Neuron (in vitro differentiated cells): Measurements from ENCODE around the gene TGFBR3L.
"Not testable (repeated sequence)": the region's sequence is repeated elsewhere in the genome, so short reads cannot be mapped to it uniquely, and the experiment has no call there.

ENCODE experiments used
- H2AFZ ChIP-seq: one replicate; pipeline ENCODE4 v1.6.1; 2013; ENCODE audit warnings: low read depth, mild to moderate bottlenecking, inconsistent platforms, low read length, moderate library complexity
- H3K27me3 ChIP-seq: one replicate; pipeline ENCODE4 v1.6.1; 2013; ENCODE audit warnings: low read length; ENCODE audit not compliant: insufficient read depth
- H3K36me3 ChIP-seq: one replicate; pipeline ENCODE4 v1.6.1; 2013; ENCODE audit warnings: low read length; ENCODE audit not compliant: insufficient read depth
- H3K4me1 ChIP-seq: one replicate; pipeline ENCODE4 v1.6.1; 2013; ENCODE audit warnings: low read length; ENCODE audit not compliant: insufficient read depth
- H3K4me3 ChIP-seq: 2 replicates; pipeline ENCODE4 v1.5.1; 2013; ENCODE audit warnings: mild to moderate bottlenecking, low read length, moderate library complexity
- H3K9me3 ChIP-seq: one replicate; pipeline ENCODE4 v1.6.1; 2013; ENCODE audit warnings: low read length

TGFBR3L gene

GRCh38 chr19:7934766-7935165, 20.1 kb downstream of the TGFBR3L start:
- H3K9me3 ChIP-seq = no peaks in the 10 kb centered on the region
- H3K27me3 ChIP-seq = no peaks in the 10 kb centered on the region
- peaks cover 78% of the 10 kb centered on the region for H3K36me3 ChIP-seq
- no peak overlapping the region for H3K4me3 ChIP-seq
- H3K4me1 ChIP-seq = no peaks in the 10 kb centered on the region
- no peak overlapping the region for H2AFZ ChIP-seq

DNA sequence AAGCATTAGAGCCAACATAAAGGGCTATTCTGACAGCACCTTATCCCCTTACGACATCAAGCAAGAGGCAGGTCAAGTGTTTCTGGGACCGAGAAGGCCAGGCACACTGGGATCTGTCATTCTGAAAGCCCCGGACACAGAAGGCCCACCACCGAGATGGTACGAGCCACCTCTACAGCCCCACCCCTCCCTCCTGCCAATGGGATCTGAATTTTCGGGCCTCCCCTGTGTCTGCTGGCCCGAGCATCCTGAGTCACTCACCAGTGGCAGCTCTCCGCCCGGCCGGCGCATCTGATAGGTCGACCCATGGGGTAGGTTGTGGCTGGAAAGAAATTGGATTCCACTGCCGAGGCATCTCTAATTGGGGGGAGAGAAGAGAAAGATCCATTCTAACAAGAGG, 26.2 kb downstream of the TGFBR3L start:
- H2AFZ ChIP-seq = no peak overlapping the region
- H3K36me3 ChIP-seq = peaks cover 39% of the 10 kb centered on the region
- H3K4me1 ChIP-seq = peaks cover 6% of the 10 kb centered on the region
- H3K4me3 ChIP-seq = no peak overlapping the region
- H3K9me3 ChIP-seq = no peaks in the 10 kb centered on the region
- H3K27me3 ChIP-seq = no peaks in the 10 kb centered on the region

- Histone ChIP-seq H3K9me3 (no peaks in the 10 kb centered on the region), H3K36me3 (peaks cover 30% of the 10 kb centered on the region), H2AFZ (no peak overlapping the region), H3K27me3 (no peaks in the 10 kb centered on the region), H3K4me3 (peak overlapping the region; percentile 91), H3K4me1 (peaks cover 6% of the 10 kb centered on the region)
Observed at GRCh38 chr19:7941895-7942596, 27.4 kb downstream of the TGFBR3L start.

DNA sequence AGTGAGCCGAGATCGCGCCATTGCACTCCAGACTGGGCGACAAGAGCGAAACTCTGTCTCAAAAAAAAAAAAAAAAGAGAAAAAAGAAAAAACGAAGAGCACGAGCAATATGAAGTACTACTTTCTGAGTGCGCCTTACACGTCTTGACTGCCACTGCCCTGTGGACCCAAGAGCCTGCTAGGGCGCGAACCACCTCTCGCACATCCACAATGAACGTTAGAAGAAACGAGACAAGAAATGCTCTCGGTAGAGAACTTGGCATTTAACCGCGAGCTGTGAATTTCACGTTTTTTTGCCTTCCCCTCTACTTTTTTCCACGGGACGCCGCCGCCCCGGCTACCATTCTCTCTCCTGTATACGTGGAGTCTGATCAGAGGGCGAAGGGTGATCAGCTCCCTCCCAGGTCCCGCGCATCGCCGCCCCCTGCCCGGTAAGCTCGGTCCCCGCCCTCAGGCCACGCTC, 28.4 kb downstream of the TGFBR3L start:
- H2AFZ ChIP-seq = peak overlapping the region; percentile 68
- H3K36me3 ChIP-seq = peaks cover 24% of the 10 kb centered on the region
- H3K27me3 ChIP-seq = no peaks in the 10 kb centered on the region
- peaks cover 6% of the 10 kb centered on the region for H3K4me1 ChIP-seq
- H3K9me3 ChIP-seq = peaks cover 1% of the 10 kb centered on the region
- H3K4me3 ChIP-seq = peak overlapping the region; percentile 91

DNA sequence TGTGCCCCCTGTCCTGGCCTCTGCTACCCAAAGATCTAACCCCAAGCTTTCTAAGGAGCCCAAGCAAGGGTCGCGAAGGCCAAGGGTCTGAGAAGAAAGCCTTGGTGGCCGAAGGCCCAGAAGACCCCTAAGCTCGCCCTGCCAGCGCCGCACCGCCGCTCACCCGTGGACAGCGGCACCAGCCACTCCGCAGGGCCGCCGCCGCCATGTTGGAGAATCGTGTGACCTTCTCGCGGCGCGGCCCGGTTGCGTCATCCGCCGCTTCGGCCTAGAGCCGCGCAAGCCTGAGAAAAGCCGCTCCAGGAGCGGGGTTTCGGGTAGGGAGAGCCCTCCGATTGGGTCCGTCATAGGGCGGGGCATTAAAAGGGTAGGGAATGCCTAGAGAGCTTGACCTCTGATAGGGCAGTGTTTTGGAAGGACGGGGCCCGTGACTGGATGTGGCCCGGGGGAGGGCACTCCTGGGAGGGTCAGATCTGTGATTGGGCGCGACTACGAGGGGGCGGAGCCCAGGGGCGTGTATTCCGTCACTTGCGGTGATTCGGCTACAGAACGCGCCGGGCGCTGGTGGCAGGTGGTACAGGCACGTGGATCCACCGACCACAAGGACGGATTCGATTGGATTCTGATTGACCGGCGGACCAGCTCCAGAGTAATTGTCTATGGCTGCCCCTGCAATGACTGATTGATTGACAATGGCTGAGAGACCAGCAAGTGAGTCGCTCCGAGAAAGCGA, 29.0 kb downstream of the TGFBR3L start, which contains the start of gene TIMM44:
TSS of gene TIMM44 (minus strand) at position 223 of the 733 bp plus-strand sequence. CDS start at position 208, 15 bp downstream.
- H3K4me3 ChIP-seq = peak within 1 kb of the TSS; percentile 91
- peaks cover 21% of the 10 kb centered on the region for H3K36me3 ChIP-seq
- peak within 1 kb of the TSS; percentile 68 for H2AFZ ChIP-seq
- peaks cover 1% of the 10 kb centered on the region for H3K9me3 ChIP-seq
- no peaks in the 10 kb centered on the region for H3K27me3 ChIP-seq
- H3K4me1 ChIP-seq = peaks cover 6% of the 10 kb centered on the region

GRCh38 chr19:7944177-7944761, 29.6 kb downstream of the TGFBR3L start:
- H3K4me1 ChIP-seq = peaks cover 6% of the 10 kb centered on the region
- H3K4me3 ChIP-seq = peak overlapping the region; percentile 91

GRCh38 chr19:7947939-7948338, 33.3 kb downstream of the TGFBR3L start:
- no peaks in the 10 kb centered on the region for H3K4me1 ChIP-seq
- no peak overlapping the region for H2AFZ ChIP-seq
- no peaks in the 10 kb centered on the region for H3K36me3 ChIP-seq
- no peaks in the 10 kb centered on the region for H3K27me3 ChIP-seq
- peaks cover 1% of the 10 kb centered on the region for H3K9me3 ChIP-seq
- H3K4me3 ChIP-seq = no peak overlapping the region

More at GRCh38 chr19:7944177-7944761, 29.6 kb downstream of the TGFBR3L start:
- peaks cover 1% of the 10 kb centered on the region for H3K9me3 ChIP-seq
- peaks cover 16% of the 10 kb centered on the region for H3K36me3 ChIP-seq
- H3K27me3 ChIP-seq = no peaks in the 10 kb centered on the region
- H2AFZ ChIP-seq = peak overlapping the region; percentile 40

DNA sequence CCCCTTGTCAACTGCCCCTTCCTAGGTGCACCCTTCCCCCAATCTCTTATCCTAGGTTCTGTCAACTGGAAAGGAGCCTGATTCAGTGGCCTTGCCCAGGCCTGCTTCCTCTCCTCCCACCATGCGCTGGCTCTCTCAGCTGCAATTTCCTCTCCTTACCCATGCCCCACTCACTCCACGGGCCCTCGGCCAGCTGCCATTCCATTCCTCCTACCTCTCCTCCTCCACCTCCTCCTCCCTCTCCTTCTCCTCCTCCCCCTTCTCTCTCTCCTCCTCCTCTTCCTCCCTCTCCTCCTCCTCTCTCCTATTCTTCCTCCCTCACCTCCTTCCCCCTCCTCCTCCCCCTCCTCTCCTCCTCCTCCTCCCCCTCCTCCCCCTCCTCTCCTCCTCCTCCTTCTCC, 38.4 kb downstream of the TGFBR3L start:
- Histone ChIP-seq H2AFZ (no peak overlapping the region), H3K4me3 (no peak overlapping the region), H3K9me3 (no peaks in the 10 kb centered on the region), H3K27me3 (no peaks in the 10 kb centered on the region), H3K4me1 (no peaks in the 10 kb centered on the region), H3K36me3 (no peaks in the 10 kb centered on the region)

DNA sequence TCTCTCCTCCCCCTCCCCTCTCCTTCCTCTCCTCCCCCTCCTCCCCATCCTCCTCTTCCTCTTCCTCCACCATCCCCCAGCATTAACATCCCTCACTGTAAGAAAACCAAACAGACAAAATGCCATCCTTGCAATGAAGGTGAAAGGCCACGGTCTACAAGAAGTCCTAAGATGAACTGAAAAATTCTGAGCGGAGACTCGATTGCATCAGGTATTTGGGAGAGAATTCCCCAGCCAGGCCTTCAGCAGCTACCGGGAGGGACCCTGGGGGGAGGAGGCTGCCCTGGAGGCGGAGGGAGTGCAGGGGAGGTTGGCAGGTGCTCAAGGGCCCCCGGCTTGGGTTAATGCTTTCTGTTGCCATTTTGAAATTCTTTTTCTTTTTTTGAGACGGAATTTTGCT, 38.9 kb downstream of the TGFBR3L start:
- Histone ChIP-seq H3K4me3 (no peak overlapping the region), H3K27me3 (no peaks in the 10 kb centered on the region), H2AFZ (no peak overlapping the region), H3K4me1 (no peaks in the 10 kb centered on the region), H3K9me3 (no peaks in the 10 kb centered on the region), H3K36me3 (peaks cover 3% of the 10 kb centered on the region)

- H3K9me3 ChIP-seq = no peaks in the 10 kb centered on the region
- H3K4me1 ChIP-seq = no peaks in the 10 kb centered on the region
- no peaks in the 10 kb centered on the region for H3K27me3 ChIP-seq
- no peak overlapping the region for H2AFZ ChIP-seq
- peaks cover 14% of the 10 kb centered on the region for H3K36me3 ChIP-seq
- no peak overlapping the region for H3K4me3 ChIP-seq
Observed at GRCh38 chr19:7955696-7956095, 41.1 kb downstream of the TGFBR3L start.

DNA sequence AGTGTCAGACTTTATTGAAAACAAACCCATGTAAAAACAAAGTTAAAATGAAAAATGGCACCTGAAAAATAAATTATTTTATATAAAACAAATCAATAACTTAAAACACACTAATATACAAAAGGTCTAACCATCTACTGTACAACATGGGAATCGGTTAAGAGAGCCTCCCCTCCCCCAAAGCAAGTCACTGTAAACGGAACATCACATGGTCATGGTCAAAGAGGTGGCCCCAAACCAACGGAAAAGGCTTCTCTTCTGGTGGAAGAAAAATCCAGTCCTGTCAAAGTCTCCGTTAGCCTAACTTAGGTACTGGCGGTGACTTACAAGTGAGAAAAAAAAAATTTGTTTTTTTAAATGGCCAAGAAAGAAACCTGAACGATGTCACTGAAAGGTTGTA, 44.6 kb downstream of the TGFBR3L start:
- H2AFZ ChIP-seq = no peak overlapping the region
- H3K4me3 ChIP-seq = no peak overlapping the region
- no peaks in the 10 kb centered on the region for H3K9me3 ChIP-seq
- H3K4me1 ChIP-seq = no peaks in the 10 kb centered on the region
- peaks cover 47% of the 10 kb centered on the region for H3K36me3 ChIP-seq
- H3K27me3 ChIP-seq = no peaks in the 10 kb centered on the region

- H3K36me3 ChIP-seq = peaks cover 64% of the 10 kb centered on the region
- not testable (repeated sequence) for H2AFZ ChIP-seq, H3K4me1 ChIP-seq, H3K27me3 ChIP-seq, H3K9me3 ChIP-seq, H3K4me3 ChIP-seq
Observed at GRCh38 chr19:7961082-7961481, 46.5 kb downstream of the TGFBR3L start.

DNA sequence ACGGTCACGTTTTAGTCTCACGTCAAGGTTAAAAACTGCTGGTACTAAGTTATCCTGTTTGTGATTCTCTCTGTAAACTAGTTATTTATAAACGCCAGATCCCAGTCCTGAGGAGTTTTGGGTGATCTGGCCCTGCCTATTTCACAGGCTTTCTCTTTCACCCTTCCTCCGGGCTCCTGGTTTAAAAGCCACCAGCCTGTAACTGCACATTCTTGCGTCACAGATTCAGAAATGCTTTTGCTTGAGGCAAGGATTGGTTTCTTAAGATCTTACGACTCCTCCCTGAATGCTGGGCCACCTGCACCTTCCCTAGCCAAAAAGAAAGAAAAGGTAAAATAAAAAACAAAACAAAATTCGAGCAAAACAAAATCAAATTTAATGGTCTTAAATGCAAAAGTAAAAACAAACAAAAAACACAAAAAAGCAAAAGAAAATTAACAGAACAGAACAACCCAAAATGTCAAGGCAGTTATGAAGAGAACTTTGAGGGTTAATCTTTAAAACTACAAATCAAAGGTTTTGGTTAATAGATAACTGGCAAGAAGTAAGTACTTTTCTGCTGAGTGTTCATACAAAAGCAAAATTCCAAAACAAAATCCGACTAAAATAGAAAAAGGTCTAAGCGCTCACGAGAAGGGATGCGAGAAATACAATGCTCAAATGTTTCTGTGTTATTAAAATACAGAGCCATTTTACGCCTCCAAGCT, 47.4 kb downstream of the TGFBR3L start:
- H2AFZ ChIP-seq = no peak overlapping the region
- H3K9me3 ChIP-seq = no peaks in the 10 kb centered on the region
- H3K36me3 ChIP-seq = peaks cover 74% of the 10 kb centered on the region
- H3K4me1 ChIP-seq = no peaks in the 10 kb centered on the region
- no peak overlapping the region for H3K4me3 ChIP-seq
- H3K27me3 ChIP-seq = no peaks in the 10 kb centered on the region
